Cardiac muscle cell (in vitro differentiated cells and primary cell): Measurements from ENCODE around the gene SSR1. TPM values are rescaled to one million over a fixed set of nuclear protein-coding genes. Genes with fewer than 3 reads are reported as not detected.

Source experiments
- DNase-seq, 2 donors: peaks; one replicate each; pipeline versions ENCODE4 v3.0.0 to v3.0.0-alpha.2; 2010 to 2017; ENCODE audit warnings: low read depth in 1 of 2, low spot score in 1 of 2
- H3K27ac ChIP-seq: fragments of 200-600 bp; sonication (generic); 2 replicates; pipeline ENCODE4 v1.5.1; 2016
- H3K27me3 ChIP-seq: fragments of 200-600 bp; sonication (generic); 2 replicates; pipeline ENCODE4 v1.6.0; 2016; ENCODE audit warnings: control low read depth
- H3K36me3 ChIP-seq: fragments of 200-600 bp; sonication (generic); 2 replicates; pipeline ENCODE4 v1.5.1; 2016; ENCODE audit warnings: control low read depth
- H3K4me1 ChIP-seq: fragments of 200-600 bp; sonication (generic); 2 replicates; pipeline ENCODE4 v1.8.1; 2017; ENCODE audit warnings: low read depth, mild to moderate bottlenecking, mixed run types
- H3K4me3 ChIP-seq: fragments of 200-600 bp; sonication (generic); 2 replicates; pipeline ENCODE4 v1.5.1; 2016; ENCODE audit warnings: mild to moderate bottlenecking
- H3K9me3 ChIP-seq: fragments of 200-600 bp; sonication (generic); 2 replicates; pipeline ENCODE4 v1.5.1; 2017; ENCODE audit warnings: low read depth, mild to moderate bottlenecking, control low read depth
- polyA plus RNA-seq: library from polyadenylated mRNA; unstranded; fragments of >200 nt; fragmentation: Nextera tagmentation; extraction: Ambion mirVana; gene quantifications from 2 replicates; pipeline ENCODE4 v1.2.1, GENCODE V29; 2016
- total RNA-seq: library from RNA; depleted of rRNA; stranded (reverse); fragments of >200 nt; gene quantifications from 2 replicates; pipeline ENCODE4 v1.2.3, GENCODE V29; 2016
- TF ChIP-seq, protein P1 (sequence below): IDR thresholded peaks from 2 replicates; pipeline ENCODE4 v1.5.1; 2012; ENCODE audit warnings: low read depth, mild to moderate bottlenecking, low read length

The SSR1 gene
- total and polyA plus RNA-seq, 2 experiments from 2014 or later: 26.3 to 54.5 TPM

DNA sequence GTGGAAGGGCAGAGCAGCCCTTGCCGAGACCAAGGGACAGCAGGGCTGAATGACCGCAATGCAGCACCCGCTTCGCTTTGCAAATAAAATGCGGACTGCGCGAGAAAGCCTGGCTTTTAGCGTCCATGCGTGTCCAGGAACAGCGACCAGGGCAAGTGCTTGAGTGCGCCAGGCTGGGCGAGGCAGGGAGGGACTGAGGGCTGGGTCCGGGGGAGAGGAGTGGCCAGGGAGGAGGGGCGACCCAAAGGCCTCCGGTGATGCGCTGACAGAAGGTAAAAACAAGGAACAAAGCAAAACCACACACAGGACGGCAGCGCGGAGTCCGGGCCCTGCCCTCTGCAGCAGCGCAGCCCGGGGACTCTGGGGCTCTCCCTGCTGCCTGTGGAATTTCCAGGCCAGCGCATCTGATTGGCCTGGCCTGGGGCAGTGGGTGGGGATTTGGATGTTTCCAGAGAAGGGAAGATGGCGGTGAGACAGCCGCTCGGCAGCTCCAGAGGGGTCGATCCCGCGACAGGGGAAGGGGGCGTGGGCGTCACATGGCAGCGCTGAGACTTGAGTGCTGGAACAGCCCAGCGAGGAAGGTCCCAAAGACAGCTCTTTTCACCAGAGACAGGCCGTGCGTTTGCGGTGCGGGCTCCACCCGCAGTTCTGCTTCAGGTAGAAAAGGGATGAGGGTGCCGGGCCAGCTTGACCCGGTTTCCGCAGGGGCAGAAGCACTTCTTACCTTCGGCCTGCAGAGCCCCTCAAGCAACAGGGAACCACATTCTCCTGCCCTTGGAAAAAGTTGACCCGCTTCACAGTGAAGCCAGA is 51.8 kb downstream of the SSR1 start:
- peak overlapping the region; percentile 40 for H3K4me3 ChIP-seq
- no peaks in the 10 kb centered on the region for H3K9me3 ChIP-seq
- peaks cover 8% of the 10 kb centered on the region for H3K4me1 ChIP-seq
- H3K27me3 ChIP-seq: no peaks in the 10 kb centered on the region
- H3K27ac ChIP-seq: peak overlapping the region; percentile 86
- TF ChIP-seq, protein P1, sequence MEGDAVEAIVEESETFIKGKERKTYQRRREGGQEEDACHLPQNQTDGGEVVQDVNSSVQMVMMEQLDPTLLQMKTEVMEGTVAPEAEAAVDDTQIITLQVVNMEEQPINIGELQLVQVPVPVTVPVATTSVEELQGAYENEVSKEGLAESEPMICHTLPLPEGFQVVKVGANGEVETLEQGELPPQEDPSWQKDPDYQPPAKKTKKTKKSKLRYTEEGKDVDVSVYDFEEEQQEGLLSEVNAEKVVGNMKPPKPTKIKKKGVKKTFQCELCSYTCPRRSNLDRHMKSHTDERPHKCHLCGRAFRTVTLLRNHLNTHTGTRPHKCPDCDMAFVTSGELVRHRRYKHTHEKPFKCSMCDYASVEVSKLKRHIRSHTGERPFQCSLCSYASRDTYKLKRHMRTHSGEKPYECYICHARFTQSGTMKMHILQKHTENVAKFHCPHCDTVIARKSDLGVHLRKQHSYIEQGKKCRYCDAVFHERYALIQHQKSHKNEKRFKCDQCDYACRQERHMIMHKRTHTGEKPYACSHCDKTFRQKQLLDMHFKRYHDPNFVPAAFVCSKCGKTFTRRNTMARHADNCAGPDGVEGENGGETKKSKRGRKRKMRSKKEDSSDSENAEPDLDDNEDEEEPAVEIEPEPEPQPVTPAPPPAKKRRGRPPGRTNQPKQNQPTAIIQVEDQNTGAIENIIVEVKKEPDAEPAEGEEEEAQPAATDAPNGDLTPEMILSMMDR: no peak
- H3K36me3 ChIP-seq: no peaks in the 10 kb centered on the region
- DNase-seq: peak; percentile 87 to 94

DNA sequence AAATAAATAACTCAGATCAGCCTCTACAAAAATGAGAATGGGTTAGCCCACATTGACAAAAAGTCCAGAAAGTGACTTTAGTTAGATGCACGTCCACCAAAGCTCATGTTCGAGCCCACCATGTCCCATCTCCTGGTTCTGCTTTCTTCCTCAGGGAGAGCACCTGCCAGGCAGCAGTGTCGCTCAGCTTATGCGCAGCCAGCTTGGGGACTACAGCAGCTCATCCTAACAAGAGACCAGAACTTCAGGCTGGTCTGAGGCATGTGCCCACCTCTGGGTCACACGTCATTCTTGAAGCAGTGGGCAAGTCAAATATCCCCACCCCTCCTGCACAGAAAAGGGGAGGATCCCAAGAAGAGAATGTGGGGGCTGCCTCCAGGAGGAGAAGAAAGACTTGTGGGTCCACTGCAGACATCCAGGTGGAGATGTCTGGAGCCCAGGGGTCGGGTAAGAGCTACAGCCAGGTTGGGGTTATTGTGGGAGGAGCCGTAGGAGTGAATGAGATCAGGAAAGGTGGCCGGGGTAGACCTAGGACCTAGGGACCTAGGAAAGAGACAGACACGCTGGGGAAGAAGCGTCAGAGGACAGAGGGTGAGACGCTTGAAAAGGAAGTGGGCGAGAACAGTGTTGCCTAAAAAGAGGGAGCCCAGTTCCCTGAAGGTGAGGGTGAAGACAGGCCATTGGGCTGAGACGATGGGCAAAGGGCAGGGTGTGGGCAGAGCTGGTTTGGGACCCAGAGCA is 52.5 kb downstream of the SSR1 start:
- Histone ChIP-seq H3K27me3 (no peaks in the 10 kb centered on the region), H3K36me3 (no peaks in the 10 kb centered on the region), H3K4me3 (peak overlapping the region; percentile 40), H3K27ac (peak overlapping the region; percentile 86), H3K9me3 (no peaks in the 10 kb centered on the region), H3K4me1 (peaks cover 8% of the 10 kb centered on the region)
- DNase-seq: no peak
- TF ChIP-seq, protein P1: no peak

DNA sequence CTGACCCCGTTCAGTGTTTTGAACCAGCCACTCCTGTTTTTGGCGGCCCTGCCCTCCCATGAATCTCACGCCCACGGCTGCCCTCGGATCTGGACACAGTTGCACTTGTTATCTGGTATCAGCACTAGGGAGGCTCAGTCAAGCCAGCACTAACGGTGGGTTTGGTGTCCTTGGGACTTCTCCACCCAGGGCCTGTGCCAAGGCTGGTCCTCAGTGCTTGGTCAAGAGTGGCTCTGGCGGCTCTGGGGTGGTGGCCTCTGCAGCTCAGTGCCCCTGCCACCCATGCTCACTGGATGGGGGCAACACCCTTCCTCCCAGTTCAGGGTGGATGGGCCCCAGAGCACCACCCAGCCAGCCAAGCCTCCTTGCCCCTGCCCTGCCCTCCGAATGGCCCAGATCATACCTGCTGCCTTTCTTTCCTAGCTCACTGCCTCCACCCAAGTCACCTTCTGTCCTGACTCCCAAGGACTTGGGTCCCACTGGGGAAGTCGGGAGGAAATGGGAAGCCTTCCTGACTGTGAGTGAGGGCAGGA is 54.7 kb downstream of the SSR1 start:
- H3K4me1 ChIP-seq: peaks cover 8% of the 10 kb centered on the region
- no peak overlapping the region for H3K27ac ChIP-seq
- no peak overlapping the region for H3K4me3 ChIP-seq
- no peaks in the 10 kb centered on the region for H3K27me3 ChIP-seq
- DNase-seq: no peak
- TF ChIP-seq, protein P1: no peak
- H3K36me3 ChIP-seq: no peaks in the 10 kb centered on the region
- no peaks in the 10 kb centered on the region for H3K9me3 ChIP-seq

DNA sequence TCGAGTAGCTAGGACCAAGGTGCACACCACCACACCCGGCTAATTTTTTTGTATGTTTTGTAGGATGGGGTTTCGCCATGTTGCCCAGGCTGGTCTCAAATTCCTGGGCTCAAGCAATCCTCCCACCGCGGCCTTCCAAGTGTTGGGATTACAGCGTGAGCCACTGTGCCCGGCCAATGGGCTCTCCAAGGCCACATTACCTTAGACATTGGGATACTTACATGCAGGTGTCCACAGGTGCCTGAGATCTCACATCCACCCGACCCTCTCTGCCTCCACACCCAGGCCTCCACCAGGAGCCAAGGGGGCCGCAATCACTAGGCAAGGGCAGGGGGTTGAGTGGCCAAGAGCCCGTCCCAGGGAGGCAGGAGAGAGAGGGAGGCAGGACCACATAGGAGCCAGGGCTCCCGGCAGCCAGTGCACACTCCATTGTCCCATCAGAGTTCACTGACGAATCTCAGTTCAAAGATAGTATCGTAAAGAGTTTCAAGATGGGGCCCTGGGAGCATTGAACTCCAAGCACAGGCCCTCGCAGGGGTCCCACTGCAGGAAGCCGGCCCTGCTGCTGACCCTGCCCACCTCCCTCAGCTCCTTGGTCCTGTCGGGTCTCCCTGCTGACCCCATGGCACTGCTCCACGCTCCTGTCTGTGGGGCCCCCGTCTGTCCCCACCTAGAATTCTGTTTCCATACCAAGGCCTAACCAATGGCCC is 55.3 kb downstream of the SSR1 start:
- H3K4me3 ChIP-seq: no peak overlapping the region
- H3K4me1 ChIP-seq: peaks cover 8% of the 10 kb centered on the region
- no peak overlapping the region for H3K27ac ChIP-seq
- no peaks in the 10 kb centered on the region for H3K27me3 ChIP-seq
- no peaks in the 10 kb centered on the region for H3K36me3 ChIP-seq
- no peaks in the 10 kb centered on the region for H3K9me3 ChIP-seq
- TF ChIP-seq, protein P1: no peak
- DNase-seq: no peak

DNA sequence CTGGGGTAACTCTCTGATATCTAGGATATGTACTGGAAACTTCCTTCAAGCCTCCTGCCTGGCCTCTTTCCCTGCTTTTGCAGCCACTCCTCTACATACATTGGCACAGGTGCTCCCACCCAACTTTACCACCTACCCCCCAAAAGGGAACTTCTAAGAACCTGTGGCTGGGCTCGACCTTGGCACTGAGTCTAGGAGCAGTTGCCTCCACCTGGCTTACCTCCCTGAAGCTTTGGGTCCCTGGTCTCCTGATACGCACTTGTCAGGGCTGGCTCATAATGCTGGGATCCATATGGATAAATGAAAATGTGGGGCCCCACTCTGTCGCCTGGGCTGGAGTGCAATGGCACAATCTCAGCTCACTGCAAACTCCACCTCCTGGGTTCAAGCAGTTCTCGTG is 56.2 kb downstream of the SSR1 start:
- peaks cover 8% of the 10 kb centered on the region for H3K4me1 ChIP-seq
- TF ChIP-seq, protein P1: no peak

More for the DNA sequence above, 56.2 kb downstream of the SSR1 start:
- Histone ChIP-seq H3K4me3 (no peak overlapping the region), H3K27ac (no peak overlapping the region), H3K27me3 (no peaks in the 10 kb centered on the region), H3K9me3 (no peaks in the 10 kb centered on the region), H3K36me3 (no peaks in the 10 kb centered on the region)
- DNase-seq: no peak
